Effector CD8-positive, alpha-beta T cell (primary cell): Measurements from ENCODE around the gene CCNB1IP1.
"Not testable (repeated sequence)": the region's sequence is repeated elsewhere in the genome, so short reads cannot be mapped to it uniquely, and the experiment has no call there.

Experiments used
- DNase-seq: peaks from one replicate; lab custom pipeline; 2025; lab: John Stamatoyannopoulos, UW
- total RNA-seq, 4 experiments: gene quantifications; one replicate each; lab custom pipeline; 2026; lab: John Stamatoyannopoulos, UW

CCNB1IP1 gene
- 26.6 to 47.3 (median 33.2) reads per million in 4 experiments for total RNA-seq

- peak; percentile 23 for DNase-seq
Observed at GRCh38 chr14:20332788-20333493, at the start of gene CCNB1IP1. Gene CCNB1IP1, minus strand, starts transcription at chr14:20333279. Its CDS starts 16,756 bp downstream, at chr14:20316523.

- no peak for DNase-seq
Observed at GRCh38 chr14:20382526-20382925, 49.4 kb upstream of the CCNB1IP1 start.

- DNase-seq, result no peak
Observed at GRCh38 chr14:20381341-20381740, 48.3 kb upstream of the CCNB1IP1 start.

GRCh38 chr14:20380681-20381080 lies 47.6 kb upstream of the CCNB1IP1 start:
- no peak for DNase-seq

- DNase-seq, result no peak
Observed at GRCh38 chr14:20379743-20380142, 46.7 kb upstream of the CCNB1IP1 start.

GRCh38 chr14:20377171-20377570 lies 44.1 kb upstream of the CCNB1IP1 start:
- DNase-seq, result no peak

- DNase-seq, result no peak
Observed at GRCh38 chr14:20376071-20376588, 43.1 kb upstream of the CCNB1IP1 start.

GRCh38 chr14:20375471-20375870 lies 42.4 kb upstream of the CCNB1IP1 start:
- no peak for DNase-seq

GRCh38 chr14:20372796-20373195 lies 39.7 kb upstream of the CCNB1IP1 start:
- no peak for DNase-seq

- no peak for DNase-seq
Observed at GRCh38 chr14:20365928-20366327, 32.8 kb upstream of the CCNB1IP1 start.

GRCh38 chr14:20358474-20358873 lies 25.4 kb upstream of the CCNB1IP1 start:
- not testable (repeated sequence) for DNase-seq

GRCh38 chr14:20356422-20356821 lies 23.3 kb upstream of the CCNB1IP1 start:
- no peak for DNase-seq

GRCh38 chr14:20350860-20351259 lies 17.8 kb upstream of the CCNB1IP1 start:
- DNase-seq, result no peak

GRCh38 chr14:20350282-20350681 lies 17.2 kb upstream of the CCNB1IP1 start:
- no peak for DNase-seq

- no peak for DNase-seq
Observed at GRCh38 chr14:20347747-20348146, 14.7 kb upstream of the CCNB1IP1 start.

GRCh38 chr14:20346713-20347112 lies 13.6 kb upstream of the CCNB1IP1 start:
- DNase-seq, result no peak

- no peak for DNase-seq
Observed at GRCh38 chr14:20345366-20345765, 12.3 kb upstream of the CCNB1IP1 start.

- no peak for DNase-seq
Observed at GRCh38 chr14:20343862-20344220, 10.8 kb upstream of the CCNB1IP1 start.

- peak; percentile 90 for DNase-seq
Observed at GRCh38 chr14:20343092-20343861, 10.2 kb upstream of the CCNB1IP1 start, which contains the start of gene PARP2. Gene PARP2, plus strand, starts transcription at chr14:20343635. Its CDS starts 7 bp downstream, at chr14:20343642.

- DNase-seq, result no peak
Observed at GRCh38 chr14:20341646-20342045, 8.6 kb upstream of the CCNB1IP1 start.

- DNase-seq, result not testable (repeated sequence)
Observed at GRCh38 chr14:20341032-20341431, 8.0 kb upstream of the CCNB1IP1 start.

GRCh38 chr14:20334017-20334416 lies 938 bp upstream of the CCNB1IP1 start:
- DNase-seq, result no peak

- DNase-seq, result no peak
Observed at GRCh38 chr14:20333494-20333841, 389 bp upstream of the CCNB1IP1 start.
